GM23338 (cell line): Measurements from ENCODE around the gene PTPN21.

Source experiments
- CREB1 ChIP-seq: fragments of 250-450 bp; sonication (Bioruptor Pico); IDR thresholded peaks from 2 replicates; pipeline ENCODE4 v1.5.0; 2020; ENCODE audit warnings: low read depth, mild to moderate bottlenecking, moderate library complexity
- CTCF ChIP-seq, 2 experiments: fragments of 200-600 bp in 1 of 2; sonication (generic) in 1 of 2; conservative IDR thresholded peaks; 2 replicates each; pipeline versions ENCODE4 v1.5.1 to v1.6.1; 2016 to 2017; ENCODE audit warnings: antibody characterized with exemption in 2 of 2, low read depth in 2 of 2, mild to moderate bottlenecking in 2 of 2, moderate library complexity in 1 of 2
- EZH2 ChIP-seq: fragments of 200-600 bp; sonication (generic); IDR thresholded peaks from one replicate; pipeline ENCODE4 v1.8.0; 2017; ENCODE audit warnings: antibody characterized with exemption, mild to moderate bottlenecking, low read depth; ENCODE audit not compliant: unreplicated experiment
- POLR2AphosphoS5 ChIP-seq: IDR thresholded peaks from 2 replicates; pipeline ENCODE4 v1.6.1; 2016; ENCODE audit warnings: antibody characterized with exemption, low read depth
- STAT1 ChIP-seq: IDR thresholded peaks from one replicate; pipeline ENCODE4 v1.6.1; 2016; ENCODE audit warnings: antibody characterized with exemption; ENCODE audit not compliant: unreplicated experiment
- TF ChIP-seq, protein P1 (sequence below): IDR thresholded peaks from one replicate; pipeline ENCODE4 v1.6.1; 2018; ENCODE audit warnings: antibody characterized with exemption; ENCODE audit not compliant: unreplicated experiment

GRCh38 chr14:88552876-88553275, 1.9 kb downstream of the PTPN21 start:
- TF ChIP-seq CTCF (conservative IDR thresholded peaks at IDR 0.05; ENCODE audit: low read depth in 2 of 2) (no peak), EZH2 (no peak), CREB1 (CRISPR knock-in tag) (no peak), STAT1 (no peak), POLR2AphosphoS5 (no peak)
- TF ChIP-seq, protein P1, sequence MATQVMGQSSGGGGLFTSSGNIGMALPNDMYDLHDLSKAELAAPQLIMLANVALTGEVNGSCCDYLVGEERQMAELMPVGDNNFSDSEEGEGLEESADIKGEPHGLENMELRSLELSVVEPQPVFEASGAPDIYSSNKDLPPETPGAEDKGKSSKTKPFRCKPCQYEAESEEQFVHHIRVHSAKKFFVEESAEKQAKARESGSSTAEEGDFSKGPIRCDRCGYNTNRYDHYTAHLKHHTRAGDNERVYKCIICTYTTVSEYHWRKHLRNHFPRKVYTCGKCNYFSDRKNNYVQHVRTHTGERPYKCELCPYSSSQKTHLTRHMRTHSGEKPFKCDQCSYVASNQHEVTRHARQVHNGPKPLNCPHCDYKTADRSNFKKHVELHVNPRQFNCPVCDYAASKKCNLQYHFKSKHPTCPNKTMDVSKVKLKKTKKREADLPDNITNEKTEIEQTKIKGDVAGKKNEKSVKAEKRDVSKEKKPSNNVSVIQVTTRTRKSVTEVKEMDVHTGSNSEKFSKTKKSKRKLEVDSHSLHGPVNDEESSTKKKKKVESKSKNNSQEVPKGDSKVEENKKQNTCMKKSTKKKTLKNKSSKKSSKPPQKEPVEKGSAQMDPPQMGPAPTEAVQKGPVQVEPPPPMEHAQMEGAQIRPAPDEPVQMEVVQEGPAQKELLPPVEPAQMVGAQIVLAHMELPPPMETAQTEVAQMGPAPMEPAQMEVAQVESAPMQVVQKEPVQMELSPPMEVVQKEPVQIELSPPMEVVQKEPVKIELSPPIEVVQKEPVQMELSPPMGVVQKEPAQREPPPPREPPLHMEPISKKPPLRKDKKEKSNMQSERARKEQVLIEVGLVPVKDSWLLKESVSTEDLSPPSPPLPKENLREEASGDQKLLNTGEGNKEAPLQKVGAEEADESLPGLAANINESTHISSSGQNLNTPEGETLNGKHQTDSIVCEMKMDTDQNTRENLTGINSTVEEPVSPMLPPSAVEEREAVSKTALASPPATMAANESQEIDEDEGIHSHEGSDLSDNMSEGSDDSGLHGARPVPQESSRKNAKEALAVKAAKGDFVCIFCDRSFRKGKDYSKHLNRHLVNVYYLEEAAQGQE: no peak
